ENCODE data around the gene IQGAP1.
A peak's percentile ranks its signal among the peaks of the same experiment; 100 is the strongest.
"Not testable (repeated sequence)": the region's sequence is repeated elsewhere in the genome, so short reads cannot be mapped to it uniquely, and the experiment has no call there.

The IQGAP1 gene

GRCh38 chr15:90387534-90388461 lies at the start of gene IQGAP1:
IQGAP1 (plus strand) TSS chr15:90388242; CDS start chr15:90388342, 100 bp downstream.
- DNase-seq (ENCODE audit: low spot score) = peak; percentile 99
- no peak for TF ChIP-seq CTCF (IDR thresholded peaks at IDR 0.05)

GRCh38 chr15:90338532-90338931 lies 49.5 kb upstream of the IQGAP1 start:
- no peak for TF ChIP-seq CTCF (IDR thresholded peaks at IDR 0.05)
- Histone ChIP-seq H3K4me3 (no peak overlapping the region), H3K27ac (no peak overlapping the region)
- no peak for DNase-seq (ENCODE audit: low spot score)

More at GRCh38 chr15:90387534-90388461, at the start of gene IQGAP1:
- Histone ChIP-seq H3K4me3 (peak within 1 kb of the TSS; percentile 98), H3K27ac (peak within 1 kb of the TSS; percentile 99)

- Histone ChIP-seq H3K4me3 (no peak overlapping the region), H3K27ac (no peak overlapping the region)
- no peak for DNase-seq (ENCODE audit: low spot score)
- TF ChIP-seq CTCF (IDR thresholded peaks at IDR 0.05) = no peak
Observed at GRCh38 chr15:90340345-90340744, 47.7 kb upstream of the IQGAP1 start.

DNA sequence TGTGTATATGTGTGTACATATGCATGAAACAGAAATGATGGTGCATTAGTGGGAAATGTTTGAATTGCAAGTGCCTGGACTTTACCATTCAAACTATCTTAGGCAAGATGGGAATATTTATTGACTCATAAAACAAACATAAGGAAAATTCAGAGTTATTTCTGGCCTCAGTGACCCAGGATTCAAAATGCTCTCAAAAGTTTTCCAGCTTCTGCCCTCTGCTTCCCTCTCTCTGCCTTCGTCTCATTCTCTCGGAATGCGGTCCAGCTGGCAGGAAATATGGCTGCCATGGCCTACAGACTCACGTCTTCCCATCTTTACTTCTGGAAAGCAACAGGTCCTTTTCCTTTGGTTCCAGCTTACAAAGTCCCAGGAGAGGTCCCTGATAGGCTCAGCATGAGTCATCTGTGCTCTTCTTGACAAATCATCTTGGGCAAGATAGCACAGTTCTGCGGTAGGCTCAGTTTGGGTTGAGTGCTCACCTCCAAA lies 44.7 kb upstream of the IQGAP1 start:
- no peak for TF ChIP-seq CTCF (IDR thresholded peaks at IDR 0.05)
- Histone ChIP-seq H3K27ac (peak overlapping the region; percentile 74 to 83), H3K4me3 (peak overlapping the region; percentile 5)
- DNase-seq (ENCODE audit: low spot score) = no peak

DNA sequence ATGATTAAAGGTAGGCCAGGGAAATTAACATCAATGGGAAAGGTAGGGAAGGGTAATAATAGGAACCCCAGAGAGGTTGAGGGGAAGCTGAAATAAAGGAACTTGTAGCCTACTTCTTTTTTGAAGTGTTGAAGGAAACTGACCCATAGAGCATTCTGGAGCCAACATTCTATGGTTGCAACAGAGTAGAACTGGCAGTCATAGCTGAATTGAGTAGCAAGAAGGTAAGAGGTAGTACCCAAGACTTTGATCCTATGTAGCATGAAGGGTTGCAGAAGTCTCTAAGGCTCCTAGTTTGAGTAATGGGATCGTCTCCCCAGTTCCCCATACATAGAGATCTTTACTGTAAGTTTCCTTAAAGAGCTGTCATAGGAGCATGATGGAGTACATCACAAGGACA lies 43.4 kb upstream of the IQGAP1 start:
- H3K4me3 ChIP-seq = no peak overlapping the region
- no peak for TF ChIP-seq CTCF (IDR thresholded peaks at IDR 0.05)
- H3K27ac ChIP-seq = peak overlapping the region in 1 of 2 donors; percentile 83
- DNase-seq (ENCODE audit: low spot score) = no peak

GRCh38 chr15:90345857-90346256 lies 42.2 kb upstream of the IQGAP1 start:
- TF ChIP-seq CTCF (IDR thresholded peaks at IDR 0.05) = no peak
- H3K4me3 ChIP-seq = no peak overlapping the region
- no peak for DNase-seq (ENCODE audit: low spot score)
- H3K27ac ChIP-seq = no peak overlapping the region

DNA sequence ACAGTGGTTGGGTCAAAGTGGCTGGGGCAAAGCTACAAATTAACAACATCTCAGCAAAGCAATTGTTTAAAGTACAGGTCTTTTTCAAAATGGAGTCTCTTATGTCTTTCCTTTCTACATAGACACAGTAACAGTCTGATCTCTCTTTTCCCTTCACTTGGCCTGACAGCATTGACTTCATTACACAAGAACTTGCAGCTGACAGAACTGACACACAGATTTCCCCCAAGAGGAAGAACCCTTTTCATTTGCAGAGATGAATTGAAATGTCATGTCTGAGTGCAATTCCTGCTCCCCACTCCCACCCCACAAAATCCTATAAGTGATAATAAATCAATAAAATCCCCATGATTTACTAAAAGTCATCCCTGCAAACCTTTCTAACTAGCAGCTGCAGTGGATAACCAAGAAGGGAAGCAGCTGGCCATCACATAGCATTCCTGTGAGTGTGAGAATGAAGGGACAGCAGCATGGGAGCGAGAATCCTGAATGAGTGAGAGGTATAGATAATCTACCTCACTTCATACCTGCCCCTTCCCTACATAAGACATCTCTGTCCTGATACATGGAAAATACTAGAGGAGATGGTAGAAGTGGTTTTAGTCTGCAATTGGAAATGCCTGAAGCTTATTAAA lies 40.5 kb upstream of the IQGAP1 start:
- not testable (repeated sequence) for H3K4me3 ChIP-seq; DNase-seq (ENCODE audit: low spot score); H3K27ac ChIP-seq
